ENCODE measurements around the gene LRP1. TPM values are rescaled to one million over a fixed set of nuclear protein-coding genes. Genes with fewer than 3 reads are reported as not detected.

Gene LRP1
- total RNA-seq, 1 donor from 2014 or later: 477 TPM

DNA sequence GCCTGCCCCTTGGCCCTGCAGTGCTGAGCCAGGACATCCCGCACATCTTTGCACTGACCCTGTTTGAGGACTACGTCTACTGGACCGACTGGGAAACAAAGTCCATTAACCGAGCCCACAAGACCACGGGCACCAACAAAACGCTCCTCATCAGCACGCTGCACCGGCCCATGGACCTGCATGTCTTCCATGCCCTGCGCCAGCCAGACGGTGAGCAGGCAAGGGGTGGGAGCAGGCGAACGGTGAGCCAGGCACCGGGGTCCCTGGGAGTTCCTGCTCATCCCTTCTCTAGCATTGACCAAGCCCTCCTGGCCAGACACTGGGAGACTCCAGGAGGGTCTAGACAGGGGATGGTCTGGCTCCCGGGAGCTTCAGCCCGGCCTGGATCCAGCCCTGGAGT is 70.9 kb downstream of the LRP1 start:
- Histone ChIP-seq H3K4me3 (no peak overlapping the region), H3K4me1 (no peaks in the 10 kb centered on the region), H3K27ac (no peak overlapping the region), H3K27me3 (no peaks in the 10 kb centered on the region), H3K9me3 (no peaks in the 10 kb centered on the region), H3K36me3 (peaks cover 0 to 98% of the 10 kb centered on the region in 2 donors)
- intact Hi-C loops (cut with DNase I): no loop called here
- TF ChIP-seq, protein P1, sequence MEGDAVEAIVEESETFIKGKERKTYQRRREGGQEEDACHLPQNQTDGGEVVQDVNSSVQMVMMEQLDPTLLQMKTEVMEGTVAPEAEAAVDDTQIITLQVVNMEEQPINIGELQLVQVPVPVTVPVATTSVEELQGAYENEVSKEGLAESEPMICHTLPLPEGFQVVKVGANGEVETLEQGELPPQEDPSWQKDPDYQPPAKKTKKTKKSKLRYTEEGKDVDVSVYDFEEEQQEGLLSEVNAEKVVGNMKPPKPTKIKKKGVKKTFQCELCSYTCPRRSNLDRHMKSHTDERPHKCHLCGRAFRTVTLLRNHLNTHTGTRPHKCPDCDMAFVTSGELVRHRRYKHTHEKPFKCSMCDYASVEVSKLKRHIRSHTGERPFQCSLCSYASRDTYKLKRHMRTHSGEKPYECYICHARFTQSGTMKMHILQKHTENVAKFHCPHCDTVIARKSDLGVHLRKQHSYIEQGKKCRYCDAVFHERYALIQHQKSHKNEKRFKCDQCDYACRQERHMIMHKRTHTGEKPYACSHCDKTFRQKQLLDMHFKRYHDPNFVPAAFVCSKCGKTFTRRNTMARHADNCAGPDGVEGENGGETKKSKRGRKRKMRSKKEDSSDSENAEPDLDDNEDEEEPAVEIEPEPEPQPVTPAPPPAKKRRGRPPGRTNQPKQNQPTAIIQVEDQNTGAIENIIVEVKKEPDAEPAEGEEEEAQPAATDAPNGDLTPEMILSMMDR (IDR thresholded peaks at IDR 0.05): no peak
- TF ChIP-seq POLR2AphosphoS5 (IDR thresholded peaks at IDR 0.05; ENCODE audit: insufficient read depth in 1 of 2, low read depth in 1 of 2): no peak
- no peak for TF ChIP-seq POLR2A (IDR thresholded peaks at IDR 0.05)
- no peak for DNase-seq (ENCODE audit: extremely low spot score in 2 of 2)

DNA sequence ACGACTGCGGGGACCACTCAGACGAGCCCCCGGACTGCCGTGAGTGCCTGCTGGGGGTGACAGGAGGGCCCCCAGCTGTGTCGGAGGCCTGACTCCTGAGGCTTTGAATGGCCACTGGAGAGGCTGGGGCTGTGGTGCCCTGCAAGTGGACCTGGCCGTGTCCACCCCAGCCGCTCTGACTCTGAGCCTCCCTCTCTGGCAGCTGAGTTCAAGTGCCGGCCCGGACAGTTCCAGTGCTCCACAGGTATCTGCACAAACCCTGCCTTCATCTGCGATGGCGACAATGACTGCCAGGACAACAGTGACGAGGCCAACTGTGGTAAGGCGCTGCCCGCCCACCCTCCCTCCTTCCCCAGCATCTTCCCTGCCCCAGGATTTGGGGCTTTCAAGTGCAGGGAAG is 72.2 kb downstream of the LRP1 start:
- intact Hi-C loops (cut with DNase I): no loop called here
- H3K9me3 ChIP-seq: no peaks in the 10 kb centered on the region
- H3K4me3 ChIP-seq: no peak overlapping the region
- no peak for DNase-seq (ENCODE audit: extremely low spot score in 2 of 2)
- peaks cover 0 to 98% of the 10 kb centered on the region in 2 donors for H3K36me3 ChIP-seq
- no peaks in the 10 kb centered on the region for H3K4me1 ChIP-seq
- no peaks in the 10 kb centered on the region for H3K27me3 ChIP-seq
- no peak overlapping the region for H3K27ac ChIP-seq
- no peak for TF ChIP-seq POLR2AphosphoS5 (IDR thresholded peaks at IDR 0.05; ENCODE audit: insufficient read depth in 1 of 2, low read depth in 1 of 2)
- no peak for TF ChIP-seq POLR2A (IDR thresholded peaks at IDR 0.05)
- TF ChIP-seq, protein P1 (IDR thresholded peaks at IDR 0.05): no peak

DNA sequence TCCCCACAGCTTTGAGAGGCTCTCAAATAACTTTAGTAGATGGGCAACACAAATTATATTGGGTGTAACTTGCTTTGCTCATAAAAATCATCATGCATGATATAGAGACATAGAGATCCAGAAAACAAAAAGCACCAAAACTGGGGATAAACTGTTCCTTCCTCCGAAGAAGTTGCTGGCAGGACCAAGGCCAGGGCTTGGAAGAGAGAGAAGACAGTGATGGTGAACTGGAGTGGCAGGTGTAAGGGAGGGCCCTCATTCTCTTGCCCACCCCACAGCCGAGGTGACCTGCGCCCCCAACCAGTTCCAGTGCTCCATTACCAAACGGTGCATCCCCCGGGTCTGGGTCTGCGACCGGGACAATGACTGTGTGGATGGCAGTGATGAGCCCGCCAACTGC is 72.9 kb downstream of the LRP1 start:
- intact Hi-C loops (cut with DNase I): no loop called here
- Histone ChIP-seq H3K4me1 (no peaks in the 10 kb centered on the region), H3K27me3 (no peaks in the 10 kb centered on the region)

DNA sequence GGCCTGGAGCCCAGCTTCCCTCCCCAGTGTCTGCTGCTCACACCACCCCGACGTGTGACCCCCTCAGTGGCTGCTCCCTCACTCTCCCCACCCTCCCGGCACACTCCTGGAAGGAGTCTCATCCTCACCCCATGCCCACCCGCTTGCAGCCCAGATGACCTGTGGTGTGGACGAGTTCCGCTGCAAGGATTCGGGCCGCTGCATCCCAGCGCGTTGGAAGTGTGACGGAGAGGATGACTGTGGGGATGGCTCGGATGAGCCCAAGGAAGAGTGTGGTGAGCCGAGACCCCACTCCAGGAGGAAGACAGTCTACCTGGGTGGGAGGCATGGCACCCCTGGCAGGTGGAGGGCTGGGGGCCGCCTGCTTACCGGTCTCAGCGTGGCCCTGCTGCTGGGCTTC is 73.3 kb downstream of the LRP1 start:
- Histone ChIP-seq H3K4me1 (no peaks in the 10 kb centered on the region), H3K36me3 (peaks cover under 1 to 98% of the 10 kb centered on the region in 2 donors), H3K9me3 (no peaks in the 10 kb centered on the region), H3K27ac (no peak overlapping the region), H3K4me3 (no peak overlapping the region), H3K27me3 (no peaks in the 10 kb centered on the region)
- intact Hi-C loops (cut with DNase I): no loop called here
- no peak for DNase-seq (ENCODE audit: extremely low spot score in 2 of 2)
- no peak for TF ChIP-seq POLR2AphosphoS5 (IDR thresholded peaks at IDR 0.05; ENCODE audit: insufficient read depth in 1 of 2, low read depth in 1 of 2)
- TF ChIP-seq, protein P1 (IDR thresholded peaks at IDR 0.05): no peak
- TF ChIP-seq POLR2A (IDR thresholded peaks at IDR 0.05): no peak

More for the DNA sequence above, 72.9 kb downstream of the LRP1 start:
- Histone ChIP-seq H3K4me3 (no peak overlapping the region), H3K36me3 (peaks cover 0 to 98% of the 10 kb centered on the region in 2 donors), H3K27ac (no peak overlapping the region), H3K9me3 (no peaks in the 10 kb centered on the region)
- no peak for DNase-seq (ENCODE audit: extremely low spot score in 2 of 2)
- TF ChIP-seq POLR2AphosphoS5 (IDR thresholded peaks at IDR 0.05; ENCODE audit: insufficient read depth in 1 of 2, low read depth in 1 of 2) (no peak), POLR2A (IDR thresholded peaks at IDR 0.05) (no peak)
- TF ChIP-seq, protein P1 (IDR thresholded peaks at IDR 0.05): no peak

DNA sequence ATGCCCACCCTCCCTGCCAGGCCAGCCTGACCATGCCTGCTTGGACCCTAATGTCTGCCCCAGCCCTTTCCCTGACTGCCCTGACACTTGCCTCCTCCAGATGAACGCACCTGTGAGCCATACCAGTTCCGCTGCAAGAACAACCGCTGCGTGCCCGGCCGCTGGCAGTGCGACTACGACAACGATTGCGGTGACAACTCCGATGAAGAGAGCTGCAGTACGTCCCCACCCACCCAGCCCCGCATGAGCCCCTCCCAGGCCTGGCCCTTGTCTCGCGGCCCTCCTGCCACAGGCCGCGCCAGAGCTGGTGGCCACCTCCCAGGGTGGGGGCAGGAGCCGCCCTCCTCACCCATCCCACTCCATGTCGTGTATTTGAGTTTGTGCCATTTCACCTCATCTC is 74.0 kb downstream of the LRP1 start:
- Histone ChIP-seq H3K4me3 (no peak overlapping the region), H3K27me3 (no peaks in the 10 kb centered on the region), H3K9me3 (no peaks in the 10 kb centered on the region), H3K27ac (no peak overlapping the region), H3K4me1 (no peaks in the 10 kb centered on the region), H3K36me3 (peaks cover 4 to 96% of the 10 kb centered on the region in 2 donors)
- DNase-seq (ENCODE audit: extremely low spot score in 2 of 2): no peak
- intact Hi-C loops (cut with DNase I): no loop called here
- TF ChIP-seq POLR2AphosphoS5 (IDR thresholded peaks at IDR 0.05; ENCODE audit: insufficient read depth in 1 of 2, low read depth in 1 of 2): no peak
- TF ChIP-seq, protein P1 (IDR thresholded peaks at IDR 0.05): no peak
- TF ChIP-seq POLR2A (IDR thresholded peaks at IDR 0.05): no peak

Measured in vagina (tissue), 2 donors.